RWPE2 (cell line): ENCODE results near the gene GYS1.
"Not testable (repeated sequence)": the region's sequence is repeated elsewhere in the genome, so short reads cannot be mapped to it uniquely, and the experiment has no call there.

ENCODE experiments used
- ATAC-seq: fragments of 200-7000 bp; cut with Tn5 transposase; 3 replicates; pipeline ENCODE4 v1.9.1; 2021; ENCODE audit warnings: low read depth
- DNase-seq: peaks from one replicate; pipeline ENCODE4 v3.0.0-alpha.2; 2020; ENCODE audit warnings: low spot score
- H3K27ac ChIP-seq: fragments of 450-650 bp; 2 replicates; pipeline ENCODE4 v1.5.1; 2017; ENCODE audit warnings: mild to moderate bottlenecking; ENCODE audit not compliant: poor library complexity, severe bottlenecking
- H3K27me3 ChIP-seq: fragments of 250-450 bp; sonication (Bioruptor Pico); 2 replicates; pipeline ENCODE4 v1.5.1; 2021; ENCODE audit warnings: mild to moderate bottlenecking, moderate library complexity; ENCODE audit not compliant: insufficient read depth, poor library complexity, severe bottlenecking
- H3K36me3 ChIP-seq: fragments of 250-450 bp; sonication (Bioruptor Pico); 2 replicates; pipeline ENCODE4 v1.5.1; 2020; ENCODE audit warnings: low read depth, mild to moderate bottlenecking, moderate library complexity
- H3K4me1 ChIP-seq: fragments of 250-450 bp; sonication (Bioruptor Pico); 2 replicates; pipeline ENCODE4 v1.5.1; 2021; ENCODE audit warnings: mild to moderate bottlenecking, moderate library complexity; ENCODE audit not compliant: insufficient read depth, poor library complexity, severe bottlenecking
- H3K4me3 ChIP-seq: fragments of 250-450 bp; sonication (Bioruptor Pico); 2 replicates; pipeline ENCODE4 v1.5.1; 2021; ENCODE audit warnings: mild to moderate bottlenecking, moderate library complexity; ENCODE audit not compliant: severe bottlenecking
- H3K9me3 ChIP-seq: fragments of 250-450 bp; sonication (Bioruptor Pico); 2 replicates; pipeline ENCODE4 v1.5.1; 2021; ENCODE audit warnings: mild to moderate bottlenecking, moderate library complexity; ENCODE audit not compliant: severe bottlenecking
- TF ChIP-seq, protein P1 (sequence below): fragments of 450-650 bp; IDR thresholded peaks from one replicate; pipeline ENCODE4 v1.5.1; 2017; ENCODE audit warnings: mild to moderate bottlenecking, moderate library complexity; ENCODE audit not compliant: poor library complexity, severe bottlenecking

Gene GYS1

DNA sequence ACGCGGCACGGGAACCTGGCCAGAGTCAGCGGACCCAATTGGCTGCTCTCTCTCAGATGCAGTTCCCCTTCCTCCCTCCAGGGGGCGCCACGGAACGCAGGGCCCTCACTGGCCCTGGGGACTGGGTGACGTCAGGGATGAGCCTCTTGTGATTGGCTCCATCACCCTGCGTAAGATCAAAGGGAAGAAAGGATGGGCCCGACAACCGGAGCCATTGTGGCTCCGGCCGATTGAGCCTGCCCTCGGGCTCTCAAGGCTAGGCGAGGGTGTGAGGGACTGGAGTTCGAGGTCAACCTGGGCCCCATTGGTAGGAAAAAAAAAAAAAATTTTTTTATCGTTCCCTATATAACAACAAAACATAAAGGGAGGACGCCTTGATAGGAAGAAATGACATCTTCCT, 43.7 kb upstream of the GYS1 start, which contains the start of gene CGB1:
TSS of gene CGB1 (minus strand) at position 81 of the 400 bp plus-strand sequence. CDS start 184 bp downstream, outside the sequence.
- not testable (repeated sequence) for DNase-seq, H3K9me3 ChIP-seq, H3K4me1 ChIP-seq, H3K4me3 ChIP-seq, H3K27ac ChIP-seq, H3K27me3 ChIP-seq, H3K36me3 ChIP-seq, ATAC-seq
- TF ChIP-seq, protein P1, sequence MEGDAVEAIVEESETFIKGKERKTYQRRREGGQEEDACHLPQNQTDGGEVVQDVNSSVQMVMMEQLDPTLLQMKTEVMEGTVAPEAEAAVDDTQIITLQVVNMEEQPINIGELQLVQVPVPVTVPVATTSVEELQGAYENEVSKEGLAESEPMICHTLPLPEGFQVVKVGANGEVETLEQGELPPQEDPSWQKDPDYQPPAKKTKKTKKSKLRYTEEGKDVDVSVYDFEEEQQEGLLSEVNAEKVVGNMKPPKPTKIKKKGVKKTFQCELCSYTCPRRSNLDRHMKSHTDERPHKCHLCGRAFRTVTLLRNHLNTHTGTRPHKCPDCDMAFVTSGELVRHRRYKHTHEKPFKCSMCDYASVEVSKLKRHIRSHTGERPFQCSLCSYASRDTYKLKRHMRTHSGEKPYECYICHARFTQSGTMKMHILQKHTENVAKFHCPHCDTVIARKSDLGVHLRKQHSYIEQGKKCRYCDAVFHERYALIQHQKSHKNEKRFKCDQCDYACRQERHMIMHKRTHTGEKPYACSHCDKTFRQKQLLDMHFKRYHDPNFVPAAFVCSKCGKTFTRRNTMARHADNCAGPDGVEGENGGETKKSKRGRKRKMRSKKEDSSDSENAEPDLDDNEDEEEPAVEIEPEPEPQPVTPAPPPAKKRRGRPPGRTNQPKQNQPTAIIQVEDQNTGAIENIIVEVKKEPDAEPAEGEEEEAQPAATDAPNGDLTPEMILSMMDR = peak; percentile 35

DNA sequence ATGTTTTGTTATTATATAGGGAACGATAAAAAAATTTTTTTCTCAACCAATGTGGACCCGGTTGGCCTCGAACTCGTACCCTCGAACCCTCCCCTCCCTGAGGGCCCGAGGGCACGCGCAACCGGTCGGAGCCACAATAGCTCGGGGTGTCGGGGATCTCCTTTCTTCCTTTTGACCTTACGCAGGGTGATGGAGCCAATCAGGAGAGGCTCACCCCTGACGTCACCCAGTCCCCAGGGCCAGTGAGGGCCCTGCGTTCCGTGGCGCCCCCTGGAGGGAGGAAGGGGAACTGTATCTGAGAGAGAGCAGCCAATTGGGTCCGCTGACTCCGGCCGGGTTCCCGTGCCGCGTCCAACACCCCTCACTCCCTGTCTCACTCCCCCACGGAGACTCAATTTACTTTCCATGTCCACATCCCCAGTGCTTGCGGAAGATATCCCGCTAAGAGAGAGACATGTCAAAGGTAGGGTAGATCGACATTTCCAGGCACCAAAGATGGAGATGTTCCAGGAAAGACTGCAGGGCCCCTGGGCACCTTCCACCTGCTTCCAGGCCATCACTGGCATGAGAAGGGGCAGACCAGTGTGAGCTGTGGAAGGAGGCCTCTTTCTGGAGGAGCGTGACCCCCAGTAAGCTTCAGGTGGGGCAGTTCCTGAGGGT, 38.7 kb upstream of the GYS1 start, which contains the start of gene CGB2:
TSS of gene CGB2 (plus strand) at position 249 of the 660 bp plus-strand sequence. CDS start at position 455, 206 bp downstream.
- ATAC-seq, H3K4me1 ChIP-seq, H3K36me3 ChIP-seq, H3K4me3 ChIP-seq, DNase-seq, H3K27me3 ChIP-seq, H3K27ac ChIP-seq, H3K9me3 ChIP-seq: not testable (repeated sequence)
- TF ChIP-seq, protein P1 = peak; percentile 52

DNA sequence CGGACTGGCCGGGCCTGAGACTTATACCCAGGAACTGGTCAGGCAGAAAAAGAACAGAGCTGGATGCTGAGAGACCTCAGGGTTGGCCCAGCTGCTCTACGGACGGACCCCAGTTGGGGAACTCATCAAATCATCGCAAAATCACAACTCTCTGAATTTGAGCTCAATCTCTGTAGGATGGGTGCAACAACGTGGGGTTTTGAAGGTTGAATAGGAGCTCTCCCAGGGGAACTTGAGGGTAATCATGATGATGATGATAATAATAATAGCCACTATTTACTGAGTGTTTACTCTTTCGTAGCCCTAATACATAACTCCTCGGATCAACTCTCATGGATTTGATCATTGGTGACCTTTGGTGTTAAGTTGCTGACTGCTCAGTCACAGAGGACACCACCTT, 37.2 kb upstream of the GYS1 start:
- H3K27ac ChIP-seq, H3K4me3 ChIP-seq, ATAC-seq, H3K27me3 ChIP-seq, DNase-seq, H3K9me3 ChIP-seq, H3K4me1 ChIP-seq, H3K36me3 ChIP-seq: not testable (repeated sequence)

DNA sequence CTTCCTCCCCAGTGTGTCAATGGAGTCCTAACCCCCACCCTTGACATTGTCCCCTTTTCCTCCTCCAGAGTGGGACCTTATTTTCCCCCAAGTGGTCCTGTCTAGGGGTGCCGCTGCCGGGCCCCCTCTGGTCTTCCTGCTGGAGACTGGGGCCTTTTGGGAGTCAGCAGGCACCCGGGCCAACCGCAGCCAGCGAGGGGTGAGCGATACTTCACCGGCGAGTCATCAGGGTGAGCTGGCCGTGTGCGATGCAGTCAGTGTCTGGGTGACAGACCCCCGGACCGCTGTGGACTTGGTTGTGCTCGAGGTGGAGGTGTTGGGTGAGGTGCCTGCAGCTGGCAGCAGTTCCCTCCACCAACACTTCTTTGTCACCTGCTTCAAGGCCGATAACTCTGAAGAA, 36.6 kb upstream of the GYS1 start:
- H3K27ac ChIP-seq, H3K9me3 ChIP-seq, DNase-seq, H3K36me3 ChIP-seq, H3K27me3 ChIP-seq, H3K4me1 ChIP-seq, H3K4me3 ChIP-seq: not testable (repeated sequence)
- ATAC-seq = peak; percentile 36; the same call in 1 of the 3 replicates

DNA sequence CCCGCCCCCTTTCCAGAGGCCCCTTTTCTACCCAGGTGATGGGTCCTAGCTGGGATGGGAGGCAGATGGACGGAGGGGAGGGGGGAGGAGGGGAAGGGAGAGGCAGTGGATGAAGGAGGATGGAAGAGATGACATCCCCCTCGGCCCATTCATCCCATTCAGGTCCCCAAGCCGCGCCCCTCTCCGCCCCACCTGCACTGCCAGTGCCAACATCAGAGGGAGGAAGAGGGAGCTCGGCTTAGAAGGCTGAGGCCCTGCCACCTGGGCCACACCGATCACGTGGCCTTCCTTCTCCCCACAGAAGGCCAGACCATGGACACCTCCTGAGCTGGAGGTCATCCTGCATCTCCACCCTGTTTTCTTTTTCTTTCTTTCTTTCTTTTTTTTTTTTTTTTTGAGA, 35.6 kb upstream of the GYS1 start:
- H3K36me3 ChIP-seq, H3K27ac ChIP-seq, ATAC-seq, H3K4me3 ChIP-seq, H3K9me3 ChIP-seq, DNase-seq, H3K4me1 ChIP-seq, H3K27me3 ChIP-seq: not testable (repeated sequence)

DNA sequence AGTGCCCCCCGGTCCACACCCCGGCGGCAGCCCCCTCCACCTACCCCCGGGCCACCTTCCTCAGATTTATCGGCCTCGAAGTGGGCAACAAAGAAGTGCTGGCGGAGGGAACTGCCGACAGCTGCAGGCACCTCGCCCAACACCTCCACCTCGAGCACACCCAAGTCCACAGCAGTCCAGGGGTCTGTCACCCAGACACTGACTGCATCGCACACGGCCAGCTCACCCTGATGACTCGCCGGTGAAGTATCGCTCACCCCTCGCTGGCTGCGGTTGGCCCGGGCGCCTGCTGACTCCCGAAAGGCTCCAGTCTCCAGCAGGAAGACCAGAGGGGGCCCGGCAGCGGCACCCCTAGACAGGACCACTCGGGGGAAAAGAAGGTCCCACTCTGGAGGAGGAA, 32.5 kb upstream of the GYS1 start:
- H3K27ac ChIP-seq, H3K9me3 ChIP-seq, H3K36me3 ChIP-seq, H3K27me3 ChIP-seq, H3K4me1 ChIP-seq, H3K4me3 ChIP-seq, DNase-seq: not testable (repeated sequence)
- peak; percentile 40; the same call in 1 of the 3 replicates for ATAC-seq

DNA sequence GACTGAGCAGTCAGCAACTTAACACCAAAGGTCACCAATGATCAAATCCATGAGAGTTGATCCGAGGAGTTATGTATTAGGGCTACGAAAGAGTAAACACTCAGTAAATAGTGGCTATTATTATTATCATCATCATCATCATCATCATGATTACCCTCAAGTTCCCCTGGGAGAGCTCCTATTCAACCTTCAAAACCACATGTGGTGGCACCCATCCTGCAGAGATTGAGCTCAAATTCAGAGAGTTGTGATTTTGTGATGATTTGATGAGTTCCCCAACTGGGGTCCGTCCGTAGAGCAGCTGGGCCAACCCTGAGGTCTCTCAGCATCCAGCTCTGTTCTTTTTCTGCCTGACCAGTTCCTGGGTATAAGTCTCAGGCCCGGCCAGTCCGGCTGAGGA, 32.0 kb upstream of the GYS1 start:
- not testable (repeated sequence) for H3K4me1 ChIP-seq, H3K27ac ChIP-seq, H3K9me3 ChIP-seq, DNase-seq, H3K27me3 ChIP-seq, H3K36me3 ChIP-seq, H3K4me3 ChIP-seq, ATAC-seq

DNA sequence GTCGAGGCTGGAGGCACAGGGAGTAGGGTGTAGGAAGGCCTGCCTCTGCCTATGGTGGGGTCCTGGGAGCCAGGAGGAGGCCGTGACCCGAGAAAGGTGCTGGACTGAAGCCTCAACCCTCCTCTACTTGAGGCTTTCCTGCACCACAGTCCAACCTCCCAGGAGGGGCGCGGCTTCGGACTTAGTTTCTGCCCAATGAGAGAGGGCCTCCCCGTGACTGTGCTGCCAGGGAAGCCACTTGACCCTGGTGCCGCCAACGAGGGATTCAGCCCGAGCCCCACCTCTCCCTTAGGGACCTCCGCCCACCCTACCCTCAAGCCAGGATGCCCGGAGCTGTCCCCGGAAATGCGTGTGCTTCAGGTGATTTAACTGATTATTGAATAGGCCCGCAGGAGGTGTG, 31.1 kb upstream of the GYS1 start, which contains the start of gene CGB3:
TSS of gene CGB3 (minus strand) at position 101 of the 400 bp plus-strand sequence. CDS start 362 bp downstream, outside the sequence.
- H3K27ac ChIP-seq, DNase-seq, H3K9me3 ChIP-seq, H3K27me3 ChIP-seq, H3K4me3 ChIP-seq, ATAC-seq, H3K36me3 ChIP-seq, H3K4me1 ChIP-seq: not testable (repeated sequence)
